GM12872 (cell line): ENCODE data around the gene SLC18B1.

Experiments
- TF ChIP-seq, protein P1 (sequence below): IDR thresholded peaks from 3 replicates; pipeline ENCODE4 v1.5.1; 2011; ENCODE audit warnings: low read depth, mild to moderate bottlenecking, low read length, moderate library complexity; ENCODE audit not compliant: insufficient read depth

The SLC18B1 gene

DNA sequence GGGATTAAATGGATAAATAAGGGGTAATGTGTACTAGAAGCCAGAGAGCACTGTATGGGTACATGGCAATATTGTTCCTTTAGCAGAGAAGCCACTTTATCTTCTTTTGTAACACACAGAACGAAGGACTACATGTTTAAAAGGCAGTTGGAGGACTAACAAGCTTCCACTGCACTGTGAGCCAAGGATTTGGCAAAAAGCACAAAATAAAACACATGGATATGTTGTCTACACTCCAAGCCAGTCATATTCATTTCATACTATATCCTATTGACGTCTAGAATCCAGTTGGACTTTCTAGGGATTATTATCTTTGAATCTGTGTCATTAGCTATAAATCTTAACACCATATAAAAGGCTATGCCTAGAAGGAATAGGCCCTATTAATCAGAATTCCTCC lies 3.0 kb downstream of the SLC18B1 start:
- TF ChIP-seq, protein P1, sequence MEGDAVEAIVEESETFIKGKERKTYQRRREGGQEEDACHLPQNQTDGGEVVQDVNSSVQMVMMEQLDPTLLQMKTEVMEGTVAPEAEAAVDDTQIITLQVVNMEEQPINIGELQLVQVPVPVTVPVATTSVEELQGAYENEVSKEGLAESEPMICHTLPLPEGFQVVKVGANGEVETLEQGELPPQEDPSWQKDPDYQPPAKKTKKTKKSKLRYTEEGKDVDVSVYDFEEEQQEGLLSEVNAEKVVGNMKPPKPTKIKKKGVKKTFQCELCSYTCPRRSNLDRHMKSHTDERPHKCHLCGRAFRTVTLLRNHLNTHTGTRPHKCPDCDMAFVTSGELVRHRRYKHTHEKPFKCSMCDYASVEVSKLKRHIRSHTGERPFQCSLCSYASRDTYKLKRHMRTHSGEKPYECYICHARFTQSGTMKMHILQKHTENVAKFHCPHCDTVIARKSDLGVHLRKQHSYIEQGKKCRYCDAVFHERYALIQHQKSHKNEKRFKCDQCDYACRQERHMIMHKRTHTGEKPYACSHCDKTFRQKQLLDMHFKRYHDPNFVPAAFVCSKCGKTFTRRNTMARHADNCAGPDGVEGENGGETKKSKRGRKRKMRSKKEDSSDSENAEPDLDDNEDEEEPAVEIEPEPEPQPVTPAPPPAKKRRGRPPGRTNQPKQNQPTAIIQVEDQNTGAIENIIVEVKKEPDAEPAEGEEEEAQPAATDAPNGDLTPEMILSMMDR = no peak

DNA sequence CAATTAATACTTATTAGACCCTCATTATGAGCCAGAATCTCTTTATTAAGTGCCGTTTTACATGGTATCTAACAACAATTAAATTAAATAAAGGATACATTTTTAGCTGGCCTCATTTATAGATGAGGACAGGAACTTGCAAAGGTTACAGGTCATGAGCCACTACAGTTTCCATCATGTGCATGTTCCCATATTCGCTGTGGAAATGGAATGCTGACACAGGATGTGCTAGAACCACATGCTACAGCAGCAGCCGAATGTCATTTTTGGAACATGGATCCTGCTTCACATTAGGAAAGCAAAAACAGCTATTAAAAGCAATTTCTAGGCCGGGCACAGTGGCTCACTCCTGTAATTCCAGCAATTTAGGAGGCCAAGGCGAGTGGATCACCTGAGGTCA lies 5.9 kb downstream of the SLC18B1 start:
- TF ChIP-seq, protein P1 = no peak

DNA sequence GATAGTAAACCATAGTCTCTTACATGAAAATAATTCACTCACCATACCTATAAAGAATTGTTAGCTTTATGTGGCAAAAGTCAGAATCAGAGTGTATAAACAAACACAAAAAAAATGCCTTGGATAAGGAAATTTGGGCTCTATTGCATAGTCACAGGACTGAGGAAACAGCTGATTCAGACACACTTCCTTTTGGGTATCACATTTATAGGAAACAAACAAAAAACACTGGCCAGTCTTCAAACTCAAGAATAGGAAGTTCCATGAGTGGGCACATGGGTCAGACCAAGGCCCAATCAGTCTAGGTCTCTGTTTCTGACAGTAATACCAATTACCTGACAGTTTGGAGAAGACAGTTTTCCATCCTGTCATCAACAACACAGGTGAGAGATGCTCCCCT lies 8.0 kb downstream of the SLC18B1 start:
- TF ChIP-seq, protein P1 = no peak

DNA sequence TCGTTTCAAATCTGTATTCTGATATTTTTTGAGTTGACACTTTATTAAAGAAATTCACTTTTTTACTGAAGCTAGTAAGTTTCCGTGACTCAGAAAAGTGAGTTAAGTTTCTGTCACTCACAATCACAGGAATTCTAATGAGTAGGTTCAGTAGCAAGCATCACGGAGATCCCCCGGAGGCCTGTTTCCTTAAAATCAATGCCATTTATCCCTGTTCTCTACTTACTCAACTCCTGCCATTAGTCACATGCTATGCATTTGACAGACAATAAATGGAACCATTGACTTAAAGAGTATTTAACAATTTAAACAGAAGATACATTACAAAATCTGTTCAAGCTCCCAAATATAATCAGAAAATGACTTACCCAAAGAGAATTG lies 9.1 kb downstream of the SLC18B1 start:
- TF ChIP-seq, protein P1 = no peak

DNA sequence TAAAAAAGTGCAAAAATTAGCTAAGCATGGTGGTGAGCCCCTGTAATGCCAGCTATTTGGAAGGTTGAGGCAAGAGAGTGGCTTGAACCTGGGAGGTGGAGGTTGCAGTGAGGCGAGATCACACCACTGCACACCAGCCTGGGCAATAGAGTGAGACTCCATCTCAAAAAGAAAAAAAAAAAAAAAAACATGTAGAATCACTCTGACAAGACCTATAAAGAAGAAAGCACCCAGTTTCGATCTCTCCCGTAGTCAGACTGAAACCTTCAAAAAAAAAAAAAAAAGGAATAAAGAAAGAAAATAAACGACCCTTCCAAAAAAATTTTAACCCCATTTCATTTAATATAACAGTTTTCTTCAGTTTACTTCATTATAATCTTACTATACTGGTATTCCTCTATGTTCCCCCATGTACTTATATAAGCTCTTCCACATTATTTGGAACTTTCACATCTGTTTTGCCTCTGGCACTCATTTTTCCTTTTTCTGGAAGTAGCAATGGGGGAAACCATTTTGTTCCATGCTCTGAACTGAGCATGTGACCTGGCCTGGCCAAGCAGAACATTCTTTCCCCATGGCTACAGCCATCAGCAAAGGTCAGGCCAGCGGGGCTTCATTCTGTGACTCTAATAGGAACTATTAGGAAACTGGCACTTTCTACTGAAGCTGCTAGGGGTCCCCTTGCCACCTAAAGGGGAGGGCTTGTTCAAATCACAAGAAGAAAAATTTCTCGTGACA lies 9.6 kb downstream of the SLC18B1 start:
- TF ChIP-seq, protein P1 = no peak

DNA sequence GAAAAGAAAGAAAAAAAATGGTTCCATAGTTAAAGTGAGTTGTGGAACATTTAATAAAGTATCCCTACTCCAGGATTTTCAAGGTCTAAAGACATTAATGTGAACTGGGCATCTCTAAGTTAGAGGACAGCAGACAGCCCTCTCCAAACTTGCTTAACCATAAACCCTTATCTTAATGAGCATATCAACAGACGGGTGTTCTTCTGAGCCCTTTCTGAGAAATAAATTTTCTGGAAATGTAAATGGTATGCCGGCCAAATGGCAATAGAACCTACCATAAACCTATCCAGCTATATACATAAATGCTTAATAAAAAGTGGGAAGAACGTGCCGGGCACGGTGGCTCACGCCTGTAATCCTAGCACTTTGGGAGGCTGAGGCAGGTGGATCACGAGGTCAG lies 12.5 kb downstream of the SLC18B1 start:
- TF ChIP-seq, protein P1 = no peak

DNA sequence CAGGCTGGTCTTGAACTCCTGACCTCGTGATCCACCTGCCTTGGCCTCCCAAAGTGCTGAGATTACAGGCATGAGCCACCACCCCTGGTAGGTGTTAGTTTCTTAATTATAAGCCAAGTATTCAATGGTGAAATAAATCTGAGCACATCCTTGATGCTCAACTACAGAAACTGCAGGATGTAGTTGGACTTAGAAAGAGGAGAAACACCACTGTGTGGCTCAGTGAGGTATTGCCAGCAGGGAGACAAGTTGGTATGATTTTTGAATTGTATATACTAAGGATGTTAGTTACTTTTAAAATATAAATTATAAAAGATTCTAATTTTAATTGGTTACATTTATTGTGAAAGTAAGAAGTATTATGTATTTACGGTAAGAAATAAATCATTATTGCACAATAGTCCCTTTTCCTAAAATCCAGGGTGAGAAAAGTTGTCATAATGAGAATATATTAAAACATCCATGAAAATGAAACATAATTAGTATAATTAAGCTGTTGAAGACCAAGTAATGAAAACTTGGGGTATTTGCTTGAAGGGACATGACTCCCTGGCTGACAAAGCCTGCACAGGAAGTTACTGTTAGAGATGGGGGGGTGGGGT lies 17.6 kb downstream of the SLC18B1 start:
- TF ChIP-seq, protein P1 = peak; percentile 38; the same call in 2 of the 3 replicates
